Measurements from ENCODE around the gene PDE11A. TPM values are rescaled to one million over a fixed set of nuclear protein-coding genes. Genes with fewer than 3 reads are reported as not detected.

The PDE11A gene
- total RNA-seq, 1 experiment from 2014 or later = 0.61 TPM

- Histone ChIP-seq H3K4me2 (ENCODE audit: low read length) (no peak overlapping the region), H3K36me3 (ENCODE audit: control insufficient read depth in 1 of 2, insufficient read depth in 2 of 2, low read length in 2 of 2) (no peaks in the 10 kb centered on the region), H3K4me3 (replicated peaks in 1 of 2; ENCODE audit: low read depth in 1 of 2, low read length in 2 of 2) (no peak overlapping the region), H3K9ac (ENCODE audit: low read length) (no peak overlapping the region), H3K27ac (ENCODE audit: low read depth, low read length) (no peak overlapping the region), H3K27me3 (ENCODE audit: insufficient read depth, low read length) (no peaks in the 10 kb centered on the region), H3K9me2 (ENCODE audit: insufficient read depth) (no peaks in the 10 kb centered on the region), H3K9me3 (ENCODE audit: control insufficient read depth in 1 of 2, insufficient read depth in 1 of 2, low read depth in 1 of 2, low read length in 2 of 2) (no peaks in the 10 kb centered on the region), H3K79me2 (ENCODE audit: insufficient read depth, low read length) (no peaks in the 10 kb centered on the region), H2AFZ (ENCODE audit: low read depth, low read length, poor library complexity, severe bottlenecking) (no peak overlapping the region), H3K4me1 (ENCODE audit: control insufficient read depth in 1 of 2, insufficient read depth in 2 of 2, low read length in 2 of 2) (no peaks in the 10 kb centered on the region), H4K20me1 (ENCODE audit: insufficient read depth) (no peaks in the 10 kb centered on the region)
- ChIA-PET CTCF (interaction anchor here (0.9 to 2.5 kb wide), 4 partner anchors 233 to 574 kb away, joined by 3 to 21 read pairs (median 8); no protein-coding TSS in a partner anchor), POLR2A (no interaction called here), RAD21 (ENCODE audit: low non-redundant PET in 1 of 2, low total read pairs in 2 of 2, uncharacterized antibody in 2 of 2, unreplicated experiment in 2 of 2) (no interaction called here)
- intact Hi-C loops (cut with micrococcal nuclease) = loop anchor here (10.0 kb wide), 1 partner anchor 308 kb away; no protein-coding TSS in a partner anchor
- TF ChIP-seq YY1 (IDR thresholded peaks at IDR 0.05; ENCODE audit: extremely low read depth, insufficient replicate concordance, low read depth, low read length) (no peak), FOSL1 (IDR thresholded peaks at IDR 0.05; ENCODE audit: low read depth) (no peak), CTCF (IDR thresholded peaks at IDR 0.05 in 2 of 3, conservative IDR thresholded peaks at IDR 0.05 in 1 of 3; ENCODE audit: borderline replicate concordance in 1 of 3, insufficient read depth in 1 of 3, low read depth in 2 of 3, low read length in 2 of 3) (no peak), POLR2A (IDR thresholded peaks at IDR 0.05; ENCODE audit: borderline replicate concordance, extremely low read depth, insufficient read depth, insufficient read length) (no peak), ZBTB33 (IDR thresholded peaks at IDR 0.05; ENCODE audit: extremely low read depth, insufficient replicate concordance, low read length) (no peak), MAX (IDR thresholded peaks at IDR 0.05) (no peak), CEBPB (IDR thresholded peaks at IDR 0.05; ENCODE audit: low read depth) (no peak), SP1 (IDR thresholded peaks at IDR 0.05; ENCODE audit: low read depth) (no peak), EZH2 (IDR thresholded peaks at IDR 0.05) (no peak), CBX3 (IDR thresholded peaks at IDR 0.05; ENCODE audit: low read depth) (no peak), RAD21 (IDR thresholded peaks at IDR 0.05; ENCODE audit: low read depth) (no peak), ZFX (IDR thresholded peaks at IDR 0.05) (no peak), EGR1 (IDR thresholded peaks at IDR 0.05; ENCODE audit: low read depth) (no peak), JUND (IDR thresholded peaks at IDR 0.05) (no peak)
- DNase-seq (ENCODE audit: low read depth, low spot score) (no peak), ATAC-seq (no peak)
- BruUV-seq (replicated peaks) = no TSS peak
These were observed 349.3 kb downstream of the PDE11A start for GRCh38 chr2:177723235-177723634.
